Measurements from ENCODE around the gene FHAD1.
"Not testable (repeated sequence)": the region's sequence is repeated elsewhere in the genome, so short reads cannot be mapped to it uniquely, and the experiment has no call there.

The FHAD1 gene

GRCh38 chr1:15350151-15350550 is 103.1 kb downstream of the FHAD1 start:
- no peak for DNase-seq

- no peak for DNase-seq
These were observed 103.7 kb downstream of the FHAD1 start for GRCh38 chr1:15350551-15351200.

DNA sequence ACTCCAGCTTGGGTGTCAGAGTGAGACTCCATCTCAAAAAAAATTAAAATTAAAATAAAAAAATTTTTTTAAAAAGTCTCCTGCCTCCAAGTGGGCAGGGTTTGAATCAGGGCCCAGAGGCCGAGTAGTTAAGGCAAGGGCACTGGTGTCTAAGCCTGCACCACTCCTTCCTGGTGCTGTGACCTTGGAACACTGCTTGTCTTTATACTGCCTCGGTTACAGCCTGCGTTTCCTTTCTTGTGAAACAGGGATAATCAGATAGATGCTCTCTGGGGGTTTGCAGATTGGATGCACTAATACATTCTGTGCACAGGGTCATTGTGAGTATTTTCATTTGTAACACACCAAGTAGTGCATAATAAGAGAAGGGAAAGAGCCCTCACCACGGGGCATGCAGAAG is 104.3 kb downstream of the FHAD1 start:
- no peak for DNase-seq

GRCh38 chr1:15352128-15352957 is 105.3 kb downstream of the FHAD1 start:
- peak; percentile 96 for DNase-seq

DNA sequence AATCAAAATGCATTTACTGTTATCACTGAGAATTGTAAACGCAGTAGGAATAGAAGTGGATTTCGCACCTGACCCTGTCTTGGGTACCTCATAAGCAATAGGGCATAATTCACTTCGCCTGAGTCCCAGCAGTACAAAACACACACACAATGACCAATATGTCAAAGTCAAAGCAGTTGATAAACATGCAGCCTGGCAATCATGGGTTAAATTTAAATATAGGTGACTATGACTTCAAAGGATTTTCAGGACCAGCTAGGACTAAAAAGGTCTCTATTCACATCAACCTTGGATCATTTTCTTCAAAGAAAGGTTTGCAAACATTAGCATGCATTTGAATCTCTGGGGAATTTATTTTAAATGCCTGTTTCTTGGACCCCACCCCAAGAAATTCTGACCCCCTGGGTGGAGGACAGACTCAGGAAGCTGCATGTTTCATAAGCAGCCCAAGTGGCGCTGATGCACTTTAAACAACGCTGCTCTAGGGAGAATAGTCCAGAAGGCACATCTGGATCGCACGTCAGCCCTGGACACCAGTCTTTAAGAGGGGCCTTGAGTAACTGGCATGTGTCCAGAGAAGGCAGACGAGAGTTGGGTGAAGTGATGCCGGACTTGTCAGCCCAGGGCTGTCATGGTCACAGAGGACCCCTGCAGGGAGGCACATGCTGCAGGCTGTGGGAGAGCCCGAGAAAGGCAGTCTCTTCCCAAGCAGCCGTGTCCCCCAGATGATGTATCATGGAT is 107.0 kb downstream of the FHAD1 start:
- DNase-seq = no peak

DNA sequence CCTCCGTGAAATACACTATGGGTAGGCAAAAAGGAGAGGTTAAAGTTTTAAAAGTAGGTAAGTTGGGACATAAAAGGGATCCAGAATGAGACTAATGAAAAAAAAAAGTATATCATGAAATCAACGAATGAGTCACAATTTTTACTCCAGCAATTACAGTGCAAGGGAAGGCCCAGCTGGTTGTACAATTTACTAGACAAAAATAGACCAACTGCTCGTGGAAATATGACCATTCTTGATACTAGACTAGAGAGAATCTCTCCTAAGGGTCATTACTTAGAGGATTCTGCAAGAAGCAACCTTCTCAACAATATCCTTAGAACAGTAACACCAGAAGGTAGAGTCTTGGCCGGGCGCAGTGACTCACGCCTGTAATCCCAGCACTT is 107.5 kb downstream of the FHAD1 start:
- no peak for DNase-seq

- DNase-seq = no peak
These were observed 109.1 kb downstream of the FHAD1 start for GRCh38 chr1:15355968-15356625.

GRCh38 chr1:15357612-15358207 is 110.7 kb downstream of the FHAD1 start:
- no peak for DNase-seq

DNA sequence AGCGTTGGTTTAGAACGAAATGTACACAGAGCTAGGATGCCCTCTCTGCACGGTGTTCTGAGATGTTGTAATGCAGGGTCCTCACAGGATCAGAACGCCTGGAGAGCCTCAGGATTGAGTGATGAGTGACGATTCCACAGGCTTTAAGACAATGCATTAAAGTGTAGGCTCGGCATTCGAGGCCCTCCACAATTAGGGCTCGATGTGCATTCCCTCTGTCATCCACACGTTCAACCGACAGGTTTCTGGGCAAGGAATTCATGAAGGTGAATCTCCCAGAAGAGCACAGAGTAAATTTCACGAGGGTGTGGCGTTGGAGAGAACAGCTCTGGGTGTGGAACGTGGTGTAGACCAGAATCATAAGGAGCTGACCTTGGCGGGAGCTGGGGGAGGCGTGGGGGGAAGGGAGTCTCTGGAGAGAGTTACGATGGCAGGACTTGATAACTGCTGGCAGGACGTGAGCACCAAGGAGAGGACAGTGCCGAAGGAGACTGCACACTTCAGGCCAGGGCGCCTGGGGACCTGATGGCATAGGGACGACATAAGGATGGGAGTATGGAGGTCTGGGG is 111.6 kb downstream of the FHAD1 start:
- DNase-seq = no peak

GRCh38 chr1:15360700-15361099 is 113.7 kb downstream of the FHAD1 start:
- DNase-seq = no peak

DNA sequence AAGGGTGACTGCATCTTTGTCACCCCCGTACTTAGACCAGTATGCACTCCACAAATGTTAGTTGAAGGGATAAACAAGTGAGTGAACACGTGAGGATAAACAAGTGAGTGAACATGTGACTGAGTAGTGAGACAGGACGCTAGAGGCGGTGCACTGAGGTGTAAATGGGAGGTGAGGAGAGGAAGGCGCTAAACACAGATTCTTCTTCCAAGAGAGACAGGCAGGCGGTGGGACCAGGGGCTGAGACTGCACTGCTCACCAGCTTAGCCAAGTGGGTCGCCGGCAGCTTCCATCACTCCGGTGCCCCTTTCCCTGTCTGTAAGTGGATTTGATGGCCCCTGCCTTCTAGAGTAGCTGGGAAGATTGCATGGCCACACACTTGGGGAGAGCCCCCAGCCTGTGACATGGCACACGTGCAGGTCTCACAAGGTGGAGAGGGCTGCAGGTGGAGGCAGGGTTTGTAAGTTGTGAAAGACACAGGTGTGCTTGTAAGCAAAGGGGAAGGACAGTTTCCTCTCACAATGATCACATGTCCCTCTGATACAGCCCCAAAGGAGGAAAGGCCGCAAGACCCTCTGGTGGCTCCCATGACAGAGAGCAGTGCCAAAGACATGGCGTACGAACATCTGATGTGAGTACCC is 115.2 kb downstream of the FHAD1 start:
- DNase-seq = no peak

GRCh38 chr1:15362737-15363128 is 115.7 kb downstream of the FHAD1 start:
- DNase-seq = no peak

- no peak for DNase-seq
These were observed 117.7 kb downstream of the FHAD1 start for GRCh38 chr1:15364740-15365139.

GRCh38 chr1:15368888-15369287 is 121.9 kb downstream of the FHAD1 start:
- DNase-seq = no peak

DNA sequence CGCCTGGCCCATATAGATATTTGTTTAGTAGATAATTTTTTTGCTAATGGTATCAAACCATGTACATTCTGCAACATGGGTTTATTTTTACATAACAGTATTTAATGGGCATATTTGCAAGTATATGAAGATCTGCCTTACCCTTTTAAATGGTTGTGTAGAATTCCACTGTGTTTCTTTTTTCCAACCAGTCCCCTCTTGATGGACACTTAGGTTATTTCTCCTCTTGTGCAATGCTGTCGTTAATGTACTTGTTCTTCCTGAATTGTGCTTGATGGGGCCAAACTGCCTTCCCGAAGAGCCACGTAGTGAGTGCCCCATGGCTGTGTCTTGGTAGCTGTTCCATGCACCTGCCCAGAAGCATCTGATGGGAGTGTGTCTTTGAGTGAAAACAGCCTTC is 123.2 kb downstream of the FHAD1 start:
- no peak for DNase-seq

DNA sequence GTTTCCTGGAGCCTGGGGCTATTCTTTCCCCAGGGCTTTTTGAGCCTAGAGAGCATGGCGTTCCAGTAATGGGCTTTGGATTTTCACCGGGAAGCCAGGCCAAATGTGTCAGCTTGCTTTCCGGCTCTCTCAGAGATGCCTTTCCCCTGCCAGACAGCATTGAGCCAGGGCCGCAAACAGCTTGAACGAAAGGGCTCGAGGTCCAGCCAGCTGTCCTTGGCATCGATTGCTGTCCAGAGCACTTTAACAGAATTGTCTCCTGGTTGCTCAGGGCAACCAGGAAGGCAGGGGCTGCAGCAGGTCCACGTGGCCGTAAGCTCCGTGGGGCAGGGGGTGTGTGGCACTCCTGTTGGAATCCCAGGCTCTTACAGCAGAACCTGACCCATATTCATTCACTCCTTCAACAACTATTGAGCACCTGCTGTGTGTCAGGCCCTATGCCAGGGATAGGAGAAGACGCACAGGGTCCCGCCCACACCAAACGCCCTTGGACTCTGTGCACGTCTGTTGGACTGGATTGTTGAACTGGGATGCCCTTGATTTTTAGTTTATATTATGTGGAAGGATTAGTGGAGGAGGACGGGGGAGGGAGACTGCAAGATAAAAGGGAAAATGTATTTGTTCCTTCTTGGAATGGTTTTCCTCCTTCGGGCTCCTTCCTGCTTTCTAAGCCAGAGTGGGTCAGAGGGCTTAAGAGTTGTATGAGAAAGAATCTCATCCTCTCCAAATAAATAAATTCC is 123.9 kb downstream of the FHAD1 start:
- no peak for DNase-seq

DNA sequence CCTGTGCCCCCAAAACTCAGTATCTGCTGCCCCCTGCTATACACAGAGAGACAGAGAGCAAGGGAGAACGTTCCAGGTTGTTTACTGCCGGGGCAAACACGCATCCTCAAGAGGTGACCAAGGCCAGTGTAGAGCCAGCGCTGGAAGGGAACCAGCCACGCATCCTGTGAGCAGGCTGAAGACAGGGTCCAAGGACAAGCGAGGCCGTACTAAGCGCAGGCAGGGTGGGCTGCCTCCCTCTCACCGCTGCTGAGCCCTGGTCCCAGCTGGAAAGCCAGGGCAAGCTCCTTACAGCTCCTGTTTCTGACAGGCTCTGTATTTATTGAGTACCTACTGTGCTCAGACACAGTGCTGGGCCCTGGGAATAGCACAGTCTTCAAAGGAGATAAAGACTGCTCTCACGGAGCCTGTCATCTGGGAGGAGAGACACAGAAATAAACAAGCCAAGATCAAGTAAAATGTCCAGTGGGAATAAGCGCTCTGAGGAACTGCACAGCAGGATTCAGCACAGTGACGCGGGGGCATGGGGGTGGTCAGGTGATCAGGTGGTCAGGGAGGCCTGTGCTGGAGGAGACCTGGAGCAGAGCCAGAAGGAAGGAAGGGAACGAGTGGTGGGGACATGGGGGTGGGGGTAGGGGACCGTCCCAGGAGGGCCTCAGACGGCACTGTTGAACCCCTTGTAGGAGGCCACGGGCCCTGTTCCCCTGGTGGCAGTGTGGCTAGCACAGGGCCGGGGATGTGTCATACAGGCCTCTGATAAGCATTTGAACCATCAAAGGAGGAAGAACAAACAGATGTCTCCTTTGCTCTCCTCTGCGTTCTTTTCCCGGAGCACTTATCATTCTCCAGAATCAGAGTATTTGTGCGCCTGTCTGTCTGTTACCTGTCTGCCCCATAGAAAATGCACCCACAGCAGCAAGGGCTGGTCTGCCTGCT is 124.9 kb downstream of the FHAD1 start:
- no peak for DNase-seq

- no peak for DNase-seq
These were observed 131.7 kb downstream of the FHAD1 start for GRCh38 chr1:15378729-15379128.

DNA sequence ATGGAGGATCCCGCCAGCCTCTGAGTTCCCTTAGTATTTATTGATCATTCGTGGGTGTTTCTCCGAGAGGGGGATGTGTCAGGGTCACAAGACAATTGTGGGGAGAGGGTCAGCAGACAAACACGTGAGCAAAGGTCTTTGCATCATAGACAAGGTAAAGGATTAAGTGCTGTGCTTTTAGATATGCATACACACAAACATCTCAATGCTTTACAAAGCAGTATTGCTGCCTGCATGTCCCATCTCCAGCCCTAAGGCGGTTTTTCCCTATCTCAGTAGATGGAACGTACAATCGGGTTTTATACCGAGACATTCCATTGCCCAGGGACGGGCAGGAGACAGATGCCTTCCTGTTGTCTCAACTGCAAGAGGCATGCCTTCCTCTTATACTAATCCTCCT is 132.1 kb downstream of the FHAD1 start:
- DNase-seq = not testable (repeated sequence)

Measured in DMS153 (cell line).